ENCODE measurements around the gene ST7. TPM values are rescaled to one million over a fixed set of nuclear protein-coding genes. Genes with fewer than 3 reads are reported as not detected.
"Not testable (repeated sequence)": the region's sequence is repeated elsewhere in the genome, so short reads cannot be mapped to it uniquely, and the experiment has no call there.

Gene ST7
- total RNA-seq, 1 experiment from 2014 or later = 9.7 TPM

DNA sequence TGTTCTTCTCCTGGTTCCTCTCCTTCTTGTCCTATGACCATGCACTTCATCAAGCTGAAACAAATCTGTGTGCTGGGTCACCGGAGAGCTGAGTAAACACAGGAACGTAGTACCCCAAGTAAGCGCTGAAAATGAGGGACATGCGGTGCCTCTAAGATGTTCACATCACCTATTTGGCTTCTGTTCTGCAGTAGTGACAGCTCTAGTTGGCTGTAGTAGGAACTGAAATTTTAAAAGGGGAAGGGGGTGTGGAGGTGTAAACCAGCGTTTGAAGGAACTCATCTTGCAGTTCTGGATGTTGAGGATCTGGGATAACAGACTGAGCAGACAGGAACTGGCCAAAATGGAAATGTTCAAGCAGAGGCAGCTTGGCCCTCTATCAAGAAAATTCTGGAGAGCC, 284.3 kb downstream of the ST7 start:
- no peak for DNase-seq
- Histone ChIP-seq H3K36me3 (replicated peaks; ENCODE audit: control insufficient read depth, insufficient read depth, low read length) (no peaks in the 10 kb centered on the region), H3K27me3 (ENCODE audit: control insufficient read depth, insufficient read depth, low read length) (no peaks in the 10 kb centered on the region), H3K4me3 (ENCODE audit: insufficient read depth, low read depth, low read length) (no peak overlapping the region)

DNA sequence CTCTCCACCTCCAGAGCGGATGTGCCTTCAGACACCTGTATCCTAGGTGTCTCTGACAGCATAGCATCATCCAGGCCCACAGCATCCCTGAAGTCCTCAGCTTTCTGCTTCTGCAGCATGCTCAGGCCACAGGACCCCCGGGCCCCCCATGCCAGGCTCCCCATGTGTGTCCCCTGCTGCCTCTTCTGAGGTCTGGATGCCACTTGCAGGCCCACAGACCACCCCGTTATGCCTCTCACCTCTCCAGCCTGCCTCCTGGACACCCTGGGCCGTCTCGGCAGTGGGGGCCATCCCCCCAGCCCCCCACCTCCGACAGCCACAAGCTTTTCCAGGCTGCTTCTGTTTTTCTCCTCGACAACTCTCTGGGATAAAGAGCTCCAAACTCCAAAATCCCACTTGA, 285.2 kb downstream of the ST7 start:
- DNase-seq = no peak
- H3K27me3 ChIP-seq (ENCODE audit: control insufficient read depth, insufficient read depth, low read length) = no peaks in the 10 kb centered on the region
- H3K4me3 ChIP-seq (ENCODE audit: insufficient read depth, low read depth, low read length) = no peak overlapping the region
- no peaks in the 10 kb centered on the region for H3K36me3 ChIP-seq (replicated peaks; ENCODE audit: control insufficient read depth, insufficient read depth, low read length)

DNA sequence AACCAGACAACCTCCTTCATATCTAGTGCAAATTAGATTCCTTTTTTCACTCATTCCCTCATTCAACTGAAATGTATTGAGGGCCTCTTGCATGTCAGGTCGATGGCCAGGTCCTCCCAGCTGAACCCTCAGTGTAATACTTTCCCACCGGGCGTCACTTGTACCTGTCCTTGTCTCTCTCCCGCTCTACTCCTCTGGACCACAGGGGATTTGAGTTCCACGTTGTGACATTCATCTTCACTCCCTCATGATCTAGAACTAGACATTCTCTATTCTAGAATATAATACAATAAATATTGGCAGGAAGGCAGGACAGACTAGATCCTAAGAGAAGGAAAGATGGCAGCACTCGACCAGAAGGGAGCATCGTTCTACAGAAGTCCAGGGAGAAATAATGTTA, 285.6 kb downstream of the ST7 start:
- no peak for DNase-seq
- Histone ChIP-seq H3K27me3 (ENCODE audit: control insufficient read depth, insufficient read depth, low read length) (no peaks in the 10 kb centered on the region), H3K4me3 (ENCODE audit: insufficient read depth, low read depth, low read length) (no peak overlapping the region), H3K36me3 (replicated peaks; ENCODE audit: control insufficient read depth, insufficient read depth, low read length) (no peaks in the 10 kb centered on the region)

DNA sequence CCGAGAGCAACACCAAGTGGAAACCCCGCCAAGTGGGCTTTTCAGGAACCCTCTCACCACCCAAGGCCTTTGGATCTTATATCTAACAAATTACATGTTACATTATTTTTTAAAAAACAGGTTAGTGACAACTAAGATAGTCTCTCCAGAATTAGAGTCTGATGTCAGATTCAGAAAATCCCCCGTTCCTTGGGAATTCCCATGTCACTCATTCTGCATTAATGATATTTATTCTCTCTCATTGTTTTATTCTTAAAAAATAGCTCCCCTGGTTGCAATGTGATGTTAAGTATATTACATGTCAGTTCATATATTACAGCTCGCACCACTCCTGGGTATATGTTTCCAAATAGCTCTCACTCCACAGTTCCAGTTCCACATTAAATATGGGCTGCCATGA, 287.8 kb downstream of the ST7 start:
- no peaks in the 10 kb centered on the region for H3K36me3 ChIP-seq (replicated peaks; ENCODE audit: control insufficient read depth, insufficient read depth, low read length)

DNA sequence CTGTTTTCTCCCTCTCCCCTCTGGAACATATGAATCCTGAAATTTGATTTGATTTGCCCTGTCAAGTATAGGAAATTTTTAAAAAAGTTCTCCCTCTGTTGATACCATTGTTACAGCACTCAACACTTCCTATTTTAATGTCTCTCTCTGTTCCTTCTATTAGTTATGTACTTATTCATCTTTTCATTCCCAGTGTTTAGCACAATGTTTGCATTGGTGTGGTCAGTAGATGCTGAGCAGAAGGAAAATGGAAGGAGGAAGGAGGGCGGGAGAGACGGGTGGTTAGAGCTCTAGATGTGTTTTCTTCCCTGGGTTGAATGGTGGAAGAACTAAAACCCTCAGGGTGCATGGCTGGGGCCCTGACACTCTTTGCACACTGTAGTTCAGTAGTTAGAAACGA, 290.1 kb downstream of the ST7 start:
- Histone ChIP-seq H3K36me3 (replicated peaks; ENCODE audit: control insufficient read depth, insufficient read depth, low read length) (no peaks in the 10 kb centered on the region), H3K27me3 (ENCODE audit: control insufficient read depth, insufficient read depth, low read length) (no peaks in the 10 kb centered on the region), H3K4me3 (ENCODE audit: insufficient read depth, low read depth, low read length) (no peak overlapping the region)
- no peak for DNase-seq

More for the DNA sequence above, 287.8 kb downstream of the ST7 start:
- Histone ChIP-seq H3K4me3 (ENCODE audit: insufficient read depth, low read depth, low read length) (no peak overlapping the region), H3K27me3 (ENCODE audit: control insufficient read depth, insufficient read depth, low read length) (no peaks in the 10 kb centered on the region)
- no peak for DNase-seq

DNA sequence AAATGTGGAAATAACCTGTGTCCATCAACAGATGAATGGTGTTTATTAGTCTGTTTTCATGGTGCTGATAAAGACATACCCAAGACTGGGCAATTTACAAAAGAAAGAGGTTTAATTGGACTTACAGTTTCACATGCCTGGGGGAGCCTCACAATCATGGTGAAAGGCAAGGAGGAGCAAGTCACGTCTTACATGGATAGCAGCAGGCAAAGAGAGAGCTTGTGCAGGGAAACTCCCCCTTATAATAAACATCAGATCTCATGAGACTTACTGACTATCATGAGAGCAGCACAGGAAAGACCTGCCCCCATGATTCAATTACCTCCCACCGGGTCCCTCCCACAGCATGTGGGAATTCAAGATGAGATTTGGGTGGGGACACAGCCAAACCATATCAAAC, 292.4 kb downstream of the ST7 start:
- DNase-seq; H3K36me3 ChIP-seq (replicated peaks; ENCODE audit: control insufficient read depth, insufficient read depth, low read length); H3K4me3 ChIP-seq (ENCODE audit: insufficient read depth, low read depth, low read length); H3K27me3 ChIP-seq (ENCODE audit: control insufficient read depth, insufficient read depth, low read length): not testable (repeated sequence)

DNA sequence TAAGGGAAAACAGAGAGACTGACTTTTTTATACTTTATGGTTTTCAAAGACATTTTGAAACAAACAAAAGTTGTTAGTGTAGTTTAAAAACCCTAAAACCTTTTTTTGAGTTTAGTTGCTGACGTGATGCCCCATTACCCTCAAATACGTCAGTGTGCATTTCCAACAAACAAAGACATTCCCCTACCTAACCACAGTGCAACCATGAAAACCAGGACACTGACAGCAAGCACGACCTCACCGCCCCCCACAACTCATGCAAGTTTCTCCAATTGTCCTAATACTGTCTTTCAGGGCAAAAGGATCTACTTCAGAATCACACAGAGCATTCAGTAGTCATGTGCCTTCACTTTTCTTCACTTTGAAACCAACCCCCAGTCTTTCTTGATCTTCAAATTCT, 294.5 kb downstream of the ST7 start:
- Histone ChIP-seq H3K4me3 (ENCODE audit: insufficient read depth, low read depth, low read length) (no peak overlapping the region), H3K27me3 (ENCODE audit: control insufficient read depth, insufficient read depth, low read length) (no peaks in the 10 kb centered on the region), H3K36me3 (replicated peaks; ENCODE audit: control insufficient read depth, insufficient read depth, low read length) (no peaks in the 10 kb centered on the region)
- DNase-seq = no peak

DNA sequence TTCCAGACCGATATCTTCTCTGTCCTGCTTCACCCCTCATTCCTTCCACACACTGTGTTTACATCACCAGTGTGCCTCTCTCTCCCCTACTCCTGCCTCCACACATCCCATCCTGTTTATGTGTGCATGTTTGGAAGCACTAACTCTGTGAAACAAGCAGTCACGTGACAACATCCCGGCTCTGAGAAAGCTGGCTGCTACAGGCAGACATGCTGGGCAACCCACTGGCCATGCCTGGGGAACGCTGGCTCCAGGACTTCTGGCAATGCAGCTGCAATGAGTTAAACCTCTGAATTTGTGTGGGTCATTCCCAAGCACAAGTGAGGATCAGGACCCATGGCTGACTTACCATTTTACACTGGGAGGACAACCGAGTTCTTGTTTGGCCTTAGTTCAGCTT, 295.5 kb downstream of the ST7 start:
- DNase-seq = no peak
- no peaks in the 10 kb centered on the region for H3K27me3 ChIP-seq (ENCODE audit: control insufficient read depth, insufficient read depth, low read length)
- H3K4me3 ChIP-seq (ENCODE audit: insufficient read depth, low read depth, low read length) = no peak overlapping the region
- H3K36me3 ChIP-seq (replicated peaks; ENCODE audit: control insufficient read depth, insufficient read depth, low read length) = no peaks in the 10 kb centered on the region

DNA sequence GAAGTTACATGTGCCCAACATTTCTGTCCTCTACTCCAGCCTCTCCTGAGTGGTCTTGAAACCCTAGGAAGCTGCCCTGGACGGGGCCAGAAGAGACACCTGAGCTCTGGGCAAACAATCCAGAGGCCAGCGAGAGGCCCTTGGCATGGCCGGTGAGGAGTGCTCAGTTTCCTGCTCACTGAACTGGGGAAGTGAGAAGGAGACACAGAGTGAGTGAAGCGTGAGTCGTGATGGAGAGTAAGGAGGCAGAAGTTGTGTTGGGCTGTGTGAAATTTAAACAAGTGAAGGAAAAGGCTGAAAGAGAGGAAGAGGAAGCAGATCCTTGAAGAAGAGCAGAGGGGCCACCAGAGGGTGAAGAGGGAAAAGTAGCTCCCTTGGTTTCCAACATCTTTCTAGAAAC, 296.4 kb downstream of the ST7 start:
- Histone ChIP-seq H3K4me3 (ENCODE audit: insufficient read depth, low read depth, low read length) (no peak overlapping the region), H3K36me3 (replicated peaks; ENCODE audit: control insufficient read depth, insufficient read depth, low read length) (no peaks in the 10 kb centered on the region), H3K27me3 (ENCODE audit: control insufficient read depth, insufficient read depth, low read length) (no peaks in the 10 kb centered on the region)
- no peak for DNase-seq

DNA sequence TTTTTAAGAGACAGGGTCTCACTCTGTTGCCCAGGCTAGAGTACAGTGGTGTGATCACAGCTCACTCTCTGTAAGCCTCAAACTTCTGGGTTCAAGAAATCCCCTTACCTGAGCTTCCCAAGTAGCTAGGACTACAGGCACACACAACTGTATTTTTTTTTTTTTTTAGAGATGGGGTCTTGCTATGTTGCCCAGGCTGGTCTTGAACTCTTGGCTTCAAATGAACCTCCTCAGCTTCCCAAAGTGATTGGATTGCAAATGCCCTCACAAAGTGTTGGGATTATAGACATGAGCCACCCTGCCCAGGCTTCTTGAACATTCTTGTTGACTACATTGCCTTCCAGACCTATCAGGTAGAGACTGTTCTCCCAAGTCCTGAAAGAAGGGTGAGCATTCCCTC, 296.9 kb downstream of the ST7 start:
- H3K36me3 ChIP-seq (replicated peaks; ENCODE audit: control insufficient read depth, insufficient read depth, low read length) = no peaks in the 10 kb centered on the region
- no peaks in the 10 kb centered on the region for H3K27me3 ChIP-seq (ENCODE audit: control insufficient read depth, insufficient read depth, low read length)
- no peak overlapping the region for H3K4me3 ChIP-seq (ENCODE audit: insufficient read depth, low read depth, low read length)
- DNase-seq = no peak

DNA sequence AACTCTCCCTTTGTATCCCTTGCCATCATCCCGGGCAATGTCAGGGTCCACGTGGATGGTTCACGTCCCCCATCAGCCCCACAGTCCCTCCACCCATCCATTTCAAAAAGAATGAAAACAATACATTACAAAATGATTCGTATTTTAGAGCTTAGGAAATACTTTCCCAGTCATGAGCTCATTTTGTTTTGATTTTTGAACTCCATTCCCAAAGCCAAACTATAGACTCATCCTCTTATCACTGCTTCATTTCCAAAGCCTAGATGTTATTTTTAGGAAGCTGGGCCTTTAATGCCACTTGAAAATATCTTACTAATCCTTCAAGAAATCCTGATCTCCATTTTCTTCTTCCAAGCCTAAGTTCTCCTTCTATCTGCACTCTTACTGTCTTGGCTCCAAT, 297.5 kb downstream of the ST7 start:
- Histone ChIP-seq H3K27me3 (ENCODE audit: control insufficient read depth, insufficient read depth, low read length) (no peaks in the 10 kb centered on the region), H3K36me3 (replicated peaks; ENCODE audit: control insufficient read depth, insufficient read depth, low read length) (no peaks in the 10 kb centered on the region), H3K4me3 (ENCODE audit: insufficient read depth, low read depth, low read length) (no peak overlapping the region)
- DNase-seq = no peak

DNA sequence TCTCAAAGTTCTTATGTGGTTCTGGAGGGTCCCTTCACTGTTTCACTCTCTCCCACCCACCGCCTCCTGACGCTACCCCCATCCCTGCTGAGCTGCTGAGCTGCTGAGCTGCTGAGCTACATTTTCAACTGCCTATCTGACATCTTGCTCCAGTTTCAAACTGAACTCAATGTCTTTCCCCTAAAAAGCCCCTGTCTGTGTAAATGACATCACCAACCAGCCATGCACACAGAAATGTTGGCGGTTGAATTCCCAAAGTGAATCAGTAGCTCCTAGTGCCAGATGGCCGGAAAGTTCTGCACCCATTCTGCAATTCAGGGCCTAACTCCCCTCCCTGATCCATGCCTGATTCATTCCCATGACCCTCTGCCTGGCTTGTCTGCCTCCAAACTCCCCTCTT, 298.4 kb downstream of the ST7 start:
- no peak overlapping the region for H3K4me3 ChIP-seq (ENCODE audit: insufficient read depth, low read depth, low read length)
- no peak for DNase-seq
- no peaks in the 10 kb centered on the region for H3K36me3 ChIP-seq (replicated peaks; ENCODE audit: control insufficient read depth, insufficient read depth, low read length)
- H3K27me3 ChIP-seq (ENCODE audit: control insufficient read depth, insufficient read depth, low read length) = no peaks in the 10 kb centered on the region

DNA sequence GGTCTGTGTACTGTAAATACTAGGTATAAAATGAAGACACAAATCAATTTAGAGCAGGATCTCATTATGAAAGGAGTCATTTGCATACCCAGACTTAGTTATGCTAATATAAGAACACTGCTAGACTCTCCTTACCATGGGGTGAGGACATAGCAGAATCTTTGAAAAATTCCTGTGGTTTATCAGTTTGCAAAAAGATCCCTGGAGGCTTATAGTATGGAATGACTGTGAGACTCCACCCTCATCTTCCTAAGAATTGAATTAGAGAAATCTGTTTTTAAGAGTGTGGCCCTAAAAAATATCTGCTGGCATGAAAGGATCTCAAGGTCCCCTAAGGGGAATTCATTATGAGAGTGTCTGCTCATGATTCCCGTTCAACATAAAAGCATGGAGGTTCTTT, 306.3 kb downstream of the ST7 start:
- Histone ChIP-seq H3K36me3 (replicated peaks; ENCODE audit: control insufficient read depth, insufficient read depth, low read length) (no peaks in the 10 kb centered on the region), H3K4me3 (ENCODE audit: insufficient read depth, low read depth, low read length) (no peak overlapping the region), H3K27me3 (ENCODE audit: control insufficient read depth, insufficient read depth, low read length) (no peaks in the 10 kb centered on the region)
- no peak for DNase-seq

DNA sequence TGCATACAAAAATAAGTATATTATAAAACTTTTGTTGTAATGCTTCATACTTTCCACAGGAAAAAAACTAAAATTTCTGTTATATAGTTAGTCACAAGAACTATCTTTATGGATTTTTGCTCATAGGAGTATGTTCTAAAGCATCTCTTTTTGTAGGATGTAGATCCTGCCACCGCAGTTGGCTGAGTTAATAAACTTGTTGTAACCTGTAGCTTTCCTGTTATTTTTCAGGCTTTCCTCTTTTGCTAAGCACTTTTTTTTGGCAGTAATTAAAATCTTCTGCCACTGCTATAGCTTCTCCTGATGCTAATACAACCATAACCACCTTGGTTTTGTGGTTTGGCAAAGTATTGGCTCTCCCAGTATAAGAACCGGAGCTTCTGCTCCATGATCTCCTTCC, 309.2 kb downstream of the ST7 start:
- H3K27me3 ChIP-seq (ENCODE audit: control insufficient read depth, insufficient read depth, low read length) = no peaks in the 10 kb centered on the region
- H3K36me3 ChIP-seq (replicated peaks; ENCODE audit: control insufficient read depth, insufficient read depth, low read length) = no peaks in the 10 kb centered on the region
- no peak for DNase-seq
- no peak overlapping the region for H3K4me3 ChIP-seq (ENCODE audit: insufficient read depth, low read depth, low read length)

DNA sequence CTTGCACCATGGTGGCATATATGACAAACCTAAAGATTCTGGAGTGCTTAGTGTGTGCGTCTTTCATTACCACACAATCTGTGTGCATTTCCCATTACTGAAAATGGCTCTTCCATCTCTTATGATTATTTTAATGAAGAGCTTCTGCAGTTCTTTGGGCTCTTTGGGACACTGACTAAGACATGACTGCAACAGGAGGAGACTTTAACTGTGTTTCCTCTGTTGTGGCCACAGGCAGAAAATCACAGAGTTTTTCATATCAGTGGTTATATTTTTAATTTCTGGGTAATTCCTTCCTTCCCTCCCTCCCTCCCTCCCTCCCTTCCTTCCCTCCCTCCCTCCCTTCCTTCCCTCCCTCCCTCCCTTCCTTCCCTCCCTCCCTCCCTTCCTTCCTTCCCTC, 311.4 kb downstream of the ST7 start:
- Histone ChIP-seq H3K27me3 (ENCODE audit: control insufficient read depth, insufficient read depth, low read length) (no peaks in the 10 kb centered on the region), H3K4me3 (ENCODE audit: insufficient read depth, low read depth, low read length) (no peak overlapping the region), H3K36me3 (replicated peaks; ENCODE audit: control insufficient read depth, insufficient read depth, low read length) (no peaks in the 10 kb centered on the region)
- DNase-seq = no peak

DNA sequence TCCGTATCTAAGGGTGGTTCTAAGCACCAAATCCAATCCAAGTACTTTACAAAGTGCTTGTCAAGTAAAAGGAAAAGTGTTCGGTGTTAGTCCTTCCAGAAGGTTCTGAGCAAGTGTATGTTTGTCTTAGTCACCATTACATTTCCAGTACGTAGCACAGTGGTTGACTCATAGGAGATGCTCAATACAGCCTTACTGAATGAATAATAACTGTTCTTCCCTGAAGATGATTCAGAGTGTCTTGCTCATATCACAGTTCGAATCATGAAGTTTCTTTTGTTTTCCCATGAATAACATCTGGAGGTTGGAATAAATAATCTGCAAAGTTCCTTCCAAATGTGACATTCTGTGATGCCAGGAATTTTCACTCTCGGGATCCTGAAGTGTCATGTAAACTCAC, 316.1 kb downstream of the ST7 start:
- no peak for DNase-seq
- no peaks in the 10 kb centered on the region for H3K27me3 ChIP-seq (ENCODE audit: control insufficient read depth, insufficient read depth, low read length)
- H3K36me3 ChIP-seq (replicated peaks; ENCODE audit: control insufficient read depth, insufficient read depth, low read length) = no peaks in the 10 kb centered on the region
- H3K4me3 ChIP-seq (ENCODE audit: insufficient read depth, low read depth, low read length) = no peak overlapping the region

Data from H7 (cell line).